Measurements from ENCODE around the gene FNDC8.
"Not testable (repeated sequence)": the region's sequence is repeated elsewhere in the genome, so short reads cannot be mapped to it uniquely, and the experiment has no call there.

FNDC8 gene

GRCh38 chr17:35146214-35146833 lies 24.9 kb downstream of the FNDC8 start:
- DNase-seq = no peak

GRCh38 chr17:35147375-35147905 lies 26.0 kb downstream of the FNDC8 start, which contains the start of gene UNC45B:
UNC45B (plus strand) TSS chr17:35147817; CDS start chr17:35148264, 447 bp downstream.
- DNase-seq = no peak

- DNase-seq = no peak
These were observed 26.7 kb downstream of the FNDC8 start for GRCh38 chr17:35148144-35148543.

- no peak for DNase-seq
These were observed 28.5 kb downstream of the FNDC8 start for GRCh38 chr17:35149941-35150340.

GRCh38 chr17:35151080-35151479 lies 29.7 kb downstream of the FNDC8 start:
- not testable (repeated sequence) for DNase-seq

GRCh38 chr17:35152421-35153140 lies 31.2 kb downstream of the FNDC8 start:
- DNase-seq = no peak

GRCh38 chr17:35154196-35155165 lies 33.1 kb downstream of the FNDC8 start:
- no peak for DNase-seq

GRCh38 chr17:35155246-35155645 lies 33.8 kb downstream of the FNDC8 start:
- DNase-seq = no peak

GRCh38 chr17:35159940-35160339 lies 38.5 kb downstream of the FNDC8 start:
- DNase-seq = no peak

GRCh38 chr17:35160354-35161201 lies 39.2 kb downstream of the FNDC8 start:
- DNase-seq = peak; percentile 51

- DNase-seq = peak; percentile 67
These were observed 39.9 kb downstream of the FNDC8 start for GRCh38 chr17:35161281-35161761.

GRCh38 chr17:35162755-35163154 lies 41.3 kb downstream of the FNDC8 start:
- no peak for DNase-seq

- DNase-seq = no peak
These were observed 42.5 kb downstream of the FNDC8 start for GRCh38 chr17:35163886-35164285.

- no peak for DNase-seq
These were observed 43.3 kb downstream of the FNDC8 start for GRCh38 chr17:35164716-35165115.

- no peak for DNase-seq
These were observed 45.1 kb downstream of the FNDC8 start for GRCh38 chr17:35166526-35166925.

GRCh38 chr17:35167046-35167445 lies 45.6 kb downstream of the FNDC8 start:
- no peak for DNase-seq

- DNase-seq = no peak
These were observed 46.3 kb downstream of the FNDC8 start for GRCh38 chr17:35167666-35168065.

- no peak for DNase-seq
These were observed 48.5 kb downstream of the FNDC8 start for GRCh38 chr17:35169835-35170363.

GRCh38 chr17:35170968-35171771 lies 49.8 kb downstream of the FNDC8 start:
- peak; percentile 79 for DNase-seq

- peak; percentile 50 for DNase-seq
These were observed 50.4 kb downstream of the FNDC8 start for GRCh38 chr17:35171834-35172233.

- DNase-seq = not testable (repeated sequence)
These were observed 50.9 kb downstream of the FNDC8 start for GRCh38 chr17:35172321-35172720.

Data from CD4-positive, alpha-beta T cell treated with Interleukin-21 for 1 hour (primary cell).